ENCODE results near the gene SH2D5. TPM values are rescaled to one million over a fixed set of nuclear protein-coding genes. Genes with fewer than 3 reads are reported as not detected.

Gene SH2D5
- polyA plus RNA-seq, 1 experiment, result 4.9 TPM

GRCh38 chr1:20698195-20698910 is 34.1 kb downstream of the SH2D5 start:
- Histone ChIP-seq H3K9me3 (ENCODE audit: control insufficient read depth, insufficient read depth, low read length) (peaks cover 4% of the 10 kb centered on the region; the same call in 1 of the 2 replicates), H3K27me3 (ENCODE audit: control insufficient read depth, insufficient read depth, low read length) (no peaks in the 10 kb centered on the region), H3K27ac (ENCODE audit: low read depth, low read length) (peak overlapping the region; percentile 99), H3K4me3 (ENCODE audit: low read depth, low read length) (no peak overlapping the region)
- no peak for TF ChIP-seq CTCF (IDR thresholded peaks at IDR 0.05; ENCODE audit: low read depth, low read length)
- POLR2A ChIA-PET, result interaction anchor here (1.5 kb wide), 1 partner anchor 90 kb away, joined by 3 read pairs; no protein-coding TSS in a partner anchor
- CTCF ChIA-PET, result interaction anchor here (0.5 to 5.2 kb wide), 7 partner anchors 90 to 531 kb away, joined by 3 to 94 read pairs (median 5); no protein-coding TSS in a partner anchor
- DNase-seq (ENCODE audit: low read depth, low spot score), result peak; percentile 61

GRCh38 chr1:20697563-20697962 is 34.9 kb downstream of the SH2D5 start:
- ChIA-PET CTCF (interaction anchor here (0.8 to 5.2 kb wide), 26 partner anchors 13 to 616 kb away, joined by 3 to 94 read pairs (median 4); partner anchors contain the start of gene KIF17), POLR2A (interaction anchor here (0.8 to 1.5 kb wide), 5 partner anchors 30 to 128 kb away, joined by 3 to 9 read pairs (median 4); partner anchors contain the start of genes DDOST and SH2D5)
- Histone ChIP-seq H3K27me3 (ENCODE audit: control insufficient read depth, insufficient read depth, low read length) (no peaks in the 10 kb centered on the region), H3K4me3 (ENCODE audit: low read depth, low read length) (peak overlapping the region; percentile 65; the same call in 1 of the 2 replicates), H3K9me3 (ENCODE audit: control insufficient read depth, insufficient read depth, low read length) (peaks cover 4% of the 10 kb centered on the region; the same call in 1 of the 2 replicates), H3K27ac (ENCODE audit: low read depth, low read length) (peak overlapping the region; percentile 99)
- TF ChIP-seq CTCF (IDR thresholded peaks at IDR 0.05; ENCODE audit: low read depth, low read length), result no peak
- no peak for DNase-seq (ENCODE audit: low read depth, low spot score)

- peak; percentile 81 for TF ChIP-seq CTCF (IDR thresholded peaks at IDR 0.05; ENCODE audit: low read depth, low read length)
- ChIA-PET POLR2A (interaction anchor here (0.5 to 1.5 kb wide), 13 partner anchors 21 to 498 kb away, joined by 3 to 9 read pairs (median 4); partner anchors contain the start of genes DDOST, HP1BP3, KIF17 and SH2D5), CTCF (interaction anchor here (0.6 to 5.2 kb wide), 75 partner anchors 9 to 1334 kb away, joined by 3 to 94 read pairs (median 4); partner anchors contain the start of genes HP1BP3 and KIF17)
- Histone ChIP-seq H3K27ac (ENCODE audit: low read depth, low read length) (peak overlapping the region; percentile 99), H3K27me3 (ENCODE audit: control insufficient read depth, insufficient read depth, low read length) (no peaks in the 10 kb centered on the region), H3K9me3 (ENCODE audit: control insufficient read depth, insufficient read depth, low read length) (peaks cover 4% of the 10 kb centered on the region; the same call in 1 of the 2 replicates), H3K4me3 (ENCODE audit: low read depth, low read length) (peak overlapping the region; percentile 65)
- peak; percentile 90 for DNase-seq (ENCODE audit: low read depth, low spot score)
Measured at GRCh38 chr1:20696397-20697333, 35.8 kb downstream of the SH2D5 start.

GRCh38 chr1:20695515-20695914 is 37.0 kb downstream of the SH2D5 start:
- CTCF ChIA-PET, result interaction anchor here (0.9 to 5.2 kb wide), 7 partner anchors 457 to 673 kb away, joined by 3 to 94 read pairs (median 4); no protein-coding TSS in a partner anchor
- DNase-seq (ENCODE audit: low read depth, low spot score), result no peak
- H3K4me3 ChIP-seq (ENCODE audit: low read depth, low read length), result no peak overlapping the region
- H3K9me3 ChIP-seq (ENCODE audit: control insufficient read depth, insufficient read depth, low read length), result peaks cover 4% of the 10 kb centered on the region; the same call in 1 of the 2 replicates
- H3K27ac ChIP-seq (ENCODE audit: low read depth, low read length), result no peak overlapping the region
- no peaks in the 10 kb centered on the region for H3K27me3 ChIP-seq (ENCODE audit: control insufficient read depth, insufficient read depth, low read length)
- TF ChIP-seq CTCF (IDR thresholded peaks at IDR 0.05; ENCODE audit: low read depth, low read length), result no peak
- POLR2A ChIA-PET, result no interaction called here
